ENCODE data around the gene TMEM167A. TPM values are rescaled to one million over a fixed set of nuclear protein-coding genes. Genes with fewer than 3 reads are reported as not detected.

The TMEM167A gene
- total and polyA plus RNA-seq, 2 experiments from 2014 or later: 179 to 267 TPM

- H3K4me1 ChIP-seq (ENCODE audit: insufficient read depth): no peaks in the 10 kb centered on the region
- H3F3A ChIP-seq (replicated peaks; ENCODE audit: low read depth): no peaks in the 10 kb centered on the region
- H4K20me1 ChIP-seq (replicated peaks; ENCODE audit: insufficient read depth): no peaks in the 10 kb centered on the region; the same call in 1 of the 2 replicates
- no peaks in the 10 kb centered on the region for H3K9me2 ChIP-seq (ENCODE audit: insufficient read depth)
- no peaks in the 10 kb centered on the region for H3K27me3 ChIP-seq (ENCODE audit: insufficient read depth)
- no peak for TF ChIP-seq ZNF331 (CRISPR knock-in tag; IDR thresholded peaks at IDR 0.05; ENCODE audit: low read depth)
- TF ChIP-seq NANOG (IDR thresholded peaks at IDR 0.05; ENCODE audit: borderline replicate concordance): no peak
- TF ChIP-seq EZH2 (IDR thresholded peaks at IDR 0.05; ENCODE audit: low read depth, unreplicated experiment): no peak
- no peak for TF ChIP-seq STAT1 (IDR thresholded peaks at IDR 0.05; ENCODE audit: unreplicated experiment)
- TF ChIP-seq POLR2AphosphoS5 (IDR thresholded peaks at IDR 0.05; ENCODE audit: low read depth): no peak
- no peak for TF ChIP-seq JUNB (IDR thresholded peaks at IDR 0.05; ENCODE audit: unreplicated experiment)
- TF ChIP-seq ZNF114 (CRISPR knock-in tag; IDR thresholded peaks at IDR 0.05): no peak
- TF ChIP-seq ZNF462 (CRISPR knock-in tag; IDR thresholded peaks at IDR 0.05): no peak
- TF ChIP-seq CREB1 (CRISPR knock-in tag; IDR thresholded peaks at IDR 0.05; ENCODE audit: low read depth): no peak
- TF ChIP-seq REST (IDR thresholded peaks at IDR 0.05; ENCODE audit: unreplicated experiment): no peak
- TF ChIP-seq ETS1 (IDR thresholded peaks at IDR 0.05): no peak
- no peak for TF ChIP-seq CTCF (conservative IDR thresholded peaks at IDR 0.05; ENCODE audit: low read depth in 2 of 2)
- TF ChIP-seq EZH2phosphoT487 (IDR thresholded peaks at IDR 0.05; ENCODE audit: unreplicated experiment): no peak
- Mint-ChIP-seq H3K4me1 (peaks cover 9% of the 10 kb centered on the region; the same call in 1 of the 3 replicates), H3K36me3 (ENCODE audit: low read depth) (peaks cover 43% of the 10 kb centered on the region), H3K4me3 (no peak overlapping the region), H3K27ac (peak overlapping the region; percentile 11; the same call in 1 of the 2 replicates), H3K9me3 (no peaks in the 10 kb centered on the region), H3K27me3 (ENCODE audit: insufficient read depth, low read depth, poor library complexity) (no peaks in the 10 kb centered on the region)
- no peak overlapping the region for H3K27ac ChIP-seq (ENCODE audit: low read depth)
- no peak for ATAC-seq
- H3K4me2 ChIP-seq: no peak overlapping the region
- no peak for DNase-seq (ENCODE audit: low spot score)
- no peak overlapping the region for H2AFZ ChIP-seq
- peaks cover 9% of the 10 kb centered on the region; the same call in 1 of the 2 replicates for H3K36me3 ChIP-seq (ENCODE audit: insufficient read depth)
- peaks cover 44% of the 10 kb centered on the region for H3K79me2 ChIP-seq (replicated peaks; ENCODE audit: insufficient read depth)
- H3K4me3 ChIP-seq: no peak overlapping the region
Observed at GRCh38 chr5:83058726-83059125, 18.5 kb downstream of the TMEM167A start.

Measured in GM23338 (cell line).